GM12878 (cell line): Measurements from ENCODE around the gene EHBP1L1. TPM values are rescaled to one million over a fixed set of nuclear protein-coding genes. Genes with fewer than 3 reads are reported as not detected.

Experiments
- ATAC-seq: fragments of 200-7000 bp; cut with Tn5 transposase; 3 replicates; pipeline ENCODE4 v1.9.1; 2020; ENCODE audit warnings: mild to moderate bottlenecking, moderate library complexity
- BruUV-seq: library from RNA; stranded (reverse); fragments of 400-500 nt; replicated peaks from 2 replicates; lab custom pipeline; 2021; lab: Mats Ljungman, UMichigan
- CTCF ChIA-PET: fragments of 300-600 bp; sonication (Branson Sonifier 250); formaldehyde crosslinking; extraction: SDS; loops from one replicate; lab custom pipeline; 2021; ENCODE audit warnings: inconsistent platforms; lab: Yijun Ruan, JAX
- POLR2A ChIA-PET: fragments of 350-600 bp; formaldehyde crosslinking; extraction: SDS; loops from one replicate; lab custom pipeline; 2021; ENCODE audit warnings: inconsistent platforms; lab: Charles Lee
- RAD21 ChIA-PET: fragments of 300-600 bp; sonication (Branson Sonifier 250); formaldehyde crosslinking; loops from one replicate; lab custom pipeline; 2023; ENCODE audit warnings: antibody characterized with exemption; ENCODE audit not compliant: unreplicated experiment; lab: Charles Lee
- SMC1A ChIA-PET: fragments of 300-600 bp; sonication (Branson Sonifier 250); formaldehyde crosslinking; loops from one replicate; lab custom pipeline; 2023; ENCODE audit not compliant: unreplicated experiment, uncharacterized antibody; lab: Charles Lee
- DNase-seq: peaks from one replicate; pipeline ENCODE4 v3.0.0-alpha.2; 2011; ENCODE audit warnings: low read depth, low spot score
- FAIRE-seq: peaks from 3 replicates; lab custom pipeline; 2011; peaks lifted over from hg19 to GRCh38; lab: Jason Lieb, UNC
- H2AFZ ChIP-seq: 2 replicates; pipeline ENCODE4 v1.6.0; 2011; ENCODE audit warnings: low read depth, low read length, control low read depth; ENCODE audit not compliant: control insufficient read depth
- H3K27ac ChIP-seq: 2 replicates; pipeline ENCODE4 v1.5.1; 2011; ENCODE audit warnings: control low read depth; ENCODE audit not compliant: control insufficient read depth, insufficient read depth
- H3K27me3 ChIP-seq, 2 experiments: replicated peaks in 1 of 2; 2 replicates each; pipeline versions ENCODE4 v1.6.0 to v1.6.1; 2011; ENCODE audit warnings: low read length in 1 of 2; ENCODE audit not compliant: control insufficient read depth in 2 of 2, insufficient read depth in 2 of 2
- H3K36me3 ChIP-seq, 2 experiments: 2 replicates each; pipeline ENCODE4 v1.5.1; 2011; ENCODE audit warnings: low read length in 1 of 2; ENCODE audit not compliant: control insufficient read depth in 2 of 2, insufficient read depth in 2 of 2
- H3K4me1 ChIP-seq: 2 replicates; pipeline ENCODE4 v1.6.1; 2011; ENCODE audit warnings: mild to moderate bottlenecking, low read length, moderate library complexity, mixed read lengths; ENCODE audit not compliant: control insufficient read depth, insufficient read depth
- H3K4me2 ChIP-seq: 2 replicates; pipeline ENCODE4 v1.6.0; 2011; ENCODE audit warnings: control low read depth; ENCODE audit not compliant: control insufficient read depth, insufficient read depth
- H3K4me3 ChIP-seq: fragments of 200-600 bp; sonication (generic); 2 replicates; pipeline ENCODE4 v1.5.1; 2016
- H3K79me2 ChIP-seq: 2 replicates; pipeline ENCODE4 v1.6.0; 2011; ENCODE audit warnings: low read length; ENCODE audit not compliant: control insufficient read depth, insufficient read depth
- H3K9ac ChIP-seq: 2 replicates; pipeline ENCODE4 v1.8.0; 2011; ENCODE audit warnings: low read length, control low read depth, mixed read lengths; ENCODE audit not compliant: control insufficient read depth, insufficient read depth
- H3K9me3 ChIP-seq: replicated peaks from 3 replicates; pipeline ENCODE4 v1.5.1; 2011; ENCODE audit warnings: mild to moderate bottlenecking, low read length; ENCODE audit not compliant: control insufficient read depth, insufficient read depth
- H4K20me1 ChIP-seq: 2 replicates; pipeline ENCODE4 v1.6.0; 2011; ENCODE audit not compliant: control insufficient read depth, insufficient read depth
- ATF3 ChIP-seq: IDR thresholded peaks from 2 replicates; pipeline ENCODE4 v1.6.1; 2011; ENCODE audit warnings: low read depth, mild to moderate bottlenecking, low read length, moderate library complexity, borderline replicate concordance; ENCODE audit errors: extremely low read depth
- BCL11A ChIP-seq: IDR thresholded peaks from 2 replicates; pipeline ENCODE4 v1.6.1; 2011; ENCODE audit warnings: low read depth, low read length
- CEBPB ChIP-seq, 2 experiments: fragments of 150-350 bp in 1 of 2; IDR thresholded peaks; 2 replicates each; pipeline ENCODE4 v1.6.1; 2012 to 2014; ENCODE audit warnings: low read depth in 2 of 2, low read length in 2 of 2, borderline replicate concordance in 1 of 2, inconsistent platforms in 1 of 2
- EP300 ChIP-seq, 2 experiments: fragments of 150-350 bp in 1 of 2; IDR thresholded peaks; 2 replicates each; pipeline ENCODE4 v1.6.1; 2011 to 2012; ENCODE audit warnings: low read depth in 2 of 2, low read length in 2 of 2, borderline replicate concordance in 1 of 2, improper control_type of control experiment in 1 of 2, inconsistent platforms in 1 of 2; ENCODE audit not compliant: control insufficient read depth in 1 of 2
- MAX ChIP-seq: IDR thresholded peaks from 2 replicates; pipeline ENCODE4 v1.6.1; 2012; ENCODE audit warnings: low read depth, low read length, improper control_type of control experiment
- MYC ChIP-seq: IDR thresholded peaks from 2 replicates; pipeline ENCODE4 v1.6.1; 2011; ENCODE audit warnings: mild to moderate bottlenecking, low read length, moderate library complexity, inconsistent platforms; ENCODE audit not compliant: insufficient read depth, insufficient replicate concordance, insufficient read length, severe bottlenecking
- PAX8 ChIP-seq: fragments of 450-650 bp; IDR thresholded peaks from 2 replicates; pipeline ENCODE4 v1.6.1; 2017; ENCODE audit warnings: mild to moderate bottlenecking, moderate library complexity
- STAT3 ChIP-seq: IDR thresholded peaks from 2 replicates; pipeline ENCODE4 v1.6.1; 2011; ENCODE audit warnings: low read depth, low read length, improper control_type of control experiment
- ZNF274 ChIP-seq: IDR thresholded peaks from one replicate; pipeline ENCODE4 v1.8.0; 2011; ENCODE audit not compliant: insufficient read length, insufficient read depth
- ZNF592 ChIP-seq: fragments of 450-650 bp; IDR thresholded peaks from 2 replicates; pipeline ENCODE4 v1.6.1; 2017; ENCODE audit warnings: mild to moderate bottlenecking, moderate library complexity
- WGBS: methylation state at CpG from one replicate; pipeline ENCODE4 v1.1.6; 2016; ENCODE audit warnings: low lambda C conversion rate; ENCODE audit not compliant: insufficient replicate concordance, insufficient coverage; ENCODE audit errors: missing lambda C conversion rate; 5-methylcytosine and 5-hydroxymethylcytosine counted together
- in situ Hi-C: fragments of 300-500 bp; cut with MboI; formaldehyde crosslinking; loops from 9 replicates; pipeline ENCODE4 v1.14.3; 2018; ENCODE audit warnings: mixed read lengths
- intact Hi-C: fragments of 100-400 bp; cut with micrococcal nuclease; formaldehyde crosslinking; loops from one replicate; pipeline ENCODE4 v1.14.2; 2022; ENCODE audit not compliant: unreplicated experiment
- polyA plus RNA-seq, 11 experiments: library from polyadenylated mRNA; depleted of rRNA in 4 of 11; unstranded in 6 of 11; stranded (reverse) in 5 of 11; fragments of >200 nt; fragmentation: Nextera tagmentation in 4 of 11; fragmentation: Illumina TruSeq in 1 of 11; extraction: Ambion mirVana in 4 of 11; extraction: Trizol in 1 of 11; gene quantifications; 1 replicate in 1 of 11; 2 replicates in 10 of 11; pipeline versions ENCODE4 v1.2.1 to v1.2.3, GENCODE V29; 2011 to 2016; ENCODE audit warnings: inconsistent platforms in 2 of 11, missing spikeins in 2 of 11, low read depth in 1 of 11
- total RNA-seq, 4 experiments: library from RNA; depleted of rRNA in 3 of 4; stranded (reverse); fragments of >200 nt in 3 of 4; fragmentation: Illumina TruSeq in 1 of 4; extraction: Trizol in 1 of 4; gene quantifications; 2 replicates each; pipeline versions ENCODE4 v1.2.1 to v1.2.3, GENCODE V29; 2013 to 2021

Gene EHBP1L1
- total and polyA plus RNA-seq, 10 of the 15 experiments (the other 5 are each of a cell fraction or from before 2014, with no cell fraction given): 0.06 to 99.4 (median 32.7) TPM

GRCh38 chr11:65560555-65561418 lies 15.1 kb upstream of the EHBP1L1 start:
- no peaks in the 10 kb centered on the region for H4K20me1 ChIP-seq
- FAIRE-seq (no peak), DNase-seq (no peak), ATAC-seq (no peak)
- H3K9ac ChIP-seq: no peak overlapping the region
- no peak overlapping the region for H3K4me3 ChIP-seq
- ChIA-PET SMC1A (interaction anchor here (0.7 kb wide), 1 partner anchor 227 kb away, joined by 3 read pairs; the partner anchor contains the start of gene DPF2), CTCF (interaction anchor here (0.9 to 1.5 kb wide), 5 partner anchors 9 to 20 kb away, joined by 3 to 7 read pairs (median 4); partner anchors contain the start of gene ZNRD2), RAD21 (no interaction called here), POLR2A (interaction anchor here (0.5 to 0.6 kb wide), 4 partner anchors 14 to 288 kb away, joined by 3 read pairs; no protein-coding TSS in a partner anchor)
- H3K4me2 ChIP-seq: no peak overlapping the region
- no peak overlapping the region for H2AFZ ChIP-seq
- in situ Hi-C loops: no loop called here
- no peaks in the 10 kb centered on the region for H3K36me3 ChIP-seq
- H3K4me1 ChIP-seq: peaks cover 4% of the 10 kb centered on the region
- no peaks in the 10 kb centered on the region; a peak in 2 of 4 replicates for H3K27me3 ChIP-seq
- no peak overlapping the region for H3K27ac ChIP-seq
- TF ChIP-seq PAX8: no peak
- TF ChIP-seq CEBPB (IDR thresholded peaks at IDR 0.05; ENCODE audit: borderline replicate concordance in 1 of 2, low read depth in 2 of 2, low read length in 2 of 2): no peak
- no peak for TF ChIP-seq ZNF274
- no peak for TF ChIP-seq MAX
- TF ChIP-seq BCL11A: no peak
- no peak for TF ChIP-seq ZNF592
- no peak for TF ChIP-seq EP300 (IDR thresholded peaks at IDR 0.05; ENCODE audit: borderline replicate concordance in 1 of 2, control insufficient read depth in 1 of 2, low read depth in 2 of 2, low read length in 2 of 2)
- no peak for TF ChIP-seq STAT3
- no peak for TF ChIP-seq ATF3
- no peak for TF ChIP-seq MYC
- TF ChIP-seq, all 136 proteins: peak for 0
- Histone ChIP-seq H3K79me2 (no peaks in the 10 kb centered on the region), H3K9me3 (no peaks in the 10 kb centered on the region)
- WGBS: 26% methylated on average over 15 of the region's 15 CpGs
- intact Hi-C loops: no loop called here
- no TSS peak for BruUV-seq
